Thymus (tissue), 14 donors: ENCODE results near the gene CCDC195. TPM values are rescaled to one million over a fixed set of nuclear protein-coding genes. Genes with fewer than 3 reads are reported as not detected.

Source experiments
- DNase-seq, 9 donors: peaks; one replicate each; pipeline ENCODE4 v3.0.0-alpha.2; 2013; ENCODE audit warnings: low spot score in 9 of 9, low read depth in 6 of 9, missing footprints in 1 of 9
- H3K27ac ChIP-seq, 2 donors: one replicate each; pipeline ENCODE4 v1.5.1; 2013; ENCODE audit warnings: control low read depth in 1 of 2, low read depth in 1 of 2, low read length in 1 of 2, mild to moderate bottlenecking in 1 of 2, moderate library complexity in 1 of 2
- H3K27me3 ChIP-seq, 2 donors: one replicate each; pipeline ENCODE4 v1.5.1; 2013; ENCODE audit warnings: low read length in 1 of 2; ENCODE audit not compliant: control insufficient read depth in 2 of 2, insufficient read depth in 1 of 2
- H3K36me3 ChIP-seq, 2 donors: one replicate each; pipeline ENCODE4 v1.5.1; 2013; ENCODE audit warnings: low read length in 1 of 2, mild to moderate bottlenecking in 1 of 2, moderate library complexity in 1 of 2; ENCODE audit not compliant: control insufficient read depth in 2 of 2, insufficient read depth in 2 of 2
- H3K4me1 ChIP-seq, 2 donors: one replicate each; pipeline ENCODE4 v1.5.1; 2013; ENCODE audit warnings: low read length in 2 of 2; ENCODE audit not compliant: control insufficient read depth in 2 of 2, insufficient read depth in 2 of 2
- H3K4me3 ChIP-seq, 2 donors: one replicate each; pipeline ENCODE4 v1.5.1; 2013; ENCODE audit warnings: low read length in 2 of 2, control low read depth in 1 of 2, mild to moderate bottlenecking in 1 of 2
- H3K9me3 ChIP-seq, 2 donors: one replicate each; pipeline ENCODE4 v1.5.1; 2013; ENCODE audit warnings: low read length in 1 of 2, mild to moderate bottlenecking in 1 of 2; ENCODE audit not compliant: control insufficient read depth in 2 of 2, insufficient read depth in 1 of 2
- WGBS: extraction: QIAGEN DNeasy Blood & Tissue Kit; methylation state at CpG from one replicate; pipeline ENCODE4 v1.1.7; 2013; 5-methylcytosine and 5-hydroxymethylcytosine counted together
- long read RNA-seq, 10 donors: transcript quantifications; one replicate each; lab custom pipeline, GENCODE V29; 2026
- polyA plus RNA-seq: library from polyadenylated mRNA; stranded (reverse); fragments of 200-250 nt; gene quantifications from one replicate; pipeline ENCODE4 v1.2.3, GENCODE V29; 2013
- total RNA-seq: library from RNA; stranded (reverse); fragments of 120-200 nt; gene quantifications from one replicate; pipeline ENCODE4 v1.2.4, GENCODE V29; 2013
- donor health status: healthy.

Gene CCDC195
- total RNA-seq: not detected
- polyA plus RNA-seq: 0.07 TPM
- long read RNA-seq, donor 1: 0 reads
- long read RNA-seq, donor 2: 0 reads
- long read RNA-seq, donor 3: 0 reads
- long read RNA-seq, donor 4: 0 reads
- long read RNA-seq, donor 5: 0 reads
- long read RNA-seq, donor 6: 0 reads
- long read RNA-seq, donor 7: 0 reads
- long read RNA-seq, donor 8: 0 reads
- long read RNA-seq, donor 9: 0 reads
- long read RNA-seq, donor 10: 0 reads

- DNase-seq: no peak
- H3K36me3 ChIP-seq: no peaks in the 10 kb centered on the region
- no peaks in the 10 kb centered on the region for H3K27me3 ChIP-seq
- no peaks in the 10 kb centered on the region for H3K4me1 ChIP-seq
- no peaks in the 10 kb centered on the region for H3K9me3 ChIP-seq
- no peak within 1 kb of the TSS for H3K4me3 ChIP-seq
- 92% methylated on average over 5 of the region's 5 CpGs for WGBS
- no peak within 1 kb of the TSS for H3K27ac ChIP-seq
Observed at GRCh38 chr2:224716201-224716600, at the start of gene CCDC195. TSS of gene CCDC195 (minus strand) at chr2:224716365. CDS start at chr2:224716365, 0 bp downstream.

- H3K27ac ChIP-seq: no peak overlapping the region
- H3K36me3 ChIP-seq: peaks cover 5 to 65% of the 10 kb centered on the region in 2 donors
- H3K4me3 ChIP-seq: no peak overlapping the region
- 93% methylated on average over 2 of the region's 2 CpGs for WGBS
- H3K4me1 ChIP-seq: no peaks in the 10 kb centered on the region
- peak in 7 of 9 donors; percentile 7 to 60 (median 28) for DNase-seq
- no peaks in the 10 kb centered on the region for H3K9me3 ChIP-seq
- H3K27me3 ChIP-seq: no peaks in the 10 kb centered on the region
Observed at GRCh38 chr2:224764565-224765236, 48.5 kb upstream of the CCDC195 start.

GRCh38 chr2:224757934-224758548, 41.9 kb upstream of the CCDC195 start:
- 96% methylated on average over 3 of the region's 3 CpGs for WGBS
- Histone ChIP-seq H3K27ac (no peak overlapping the region), H3K36me3 (peaks cover 7 to 19% of the 10 kb centered on the region in 2 donors), H3K4me3 (no peak overlapping the region), H3K4me1 (no peaks in the 10 kb centered on the region), H3K27me3 (no peaks in the 10 kb centered on the region), H3K9me3 (peaks cover 7 to 12% of the 10 kb centered on the region in 2 donors)
- no peak for DNase-seq

GRCh38 chr2:224753743-224754540, 37.8 kb upstream of the CCDC195 start:
- Histone ChIP-seq H3K36me3 (peaks cover 7 to 8% of the 10 kb centered on the region in 2 donors), H3K27ac (no peak overlapping the region), H3K27me3 (no peaks in the 10 kb centered on the region), H3K4me1 (no peaks in the 10 kb centered on the region), H3K4me3 (no peak overlapping the region), H3K9me3 (peaks cover 7 to 10% of the 10 kb centered on the region in 2 donors)
- DNase-seq: no peak
- WGBS: 86% methylated on average over 1 of the region's 1 CpG

- Histone ChIP-seq H3K36me3 (no peaks in the 10 kb centered on the region), H3K4me1 (no peaks in the 10 kb centered on the region), H3K4me3 (no peak overlapping the region), H3K27me3 (no peaks in the 10 kb centered on the region), H3K27ac (no peak overlapping the region), H3K9me3 (peaks cover 0 to under 1% of the 10 kb centered on the region in 2 donors)
- no peak for DNase-seq
- 88% methylated on average over 5 of the region's 5 CpGs for WGBS
Observed at GRCh38 chr2:224751996-224752698, 36.0 kb upstream of the CCDC195 start.

- Histone ChIP-seq H3K27me3 (no peaks in the 10 kb centered on the region), H3K4me3 (no peak overlapping the region), H3K36me3 (no peaks in the 10 kb centered on the region), H3K9me3 (no peaks in the 10 kb centered on the region), H3K4me1 (no peaks in the 10 kb centered on the region), H3K27ac (no peak overlapping the region)
- no peak for DNase-seq
- WGBS: 98% methylated on average over 1 of the region's 1 CpG
Observed at GRCh38 chr2:224749136-224749535, 33.0 kb upstream of the CCDC195 start.

- H3K4me1 ChIP-seq: no peaks in the 10 kb centered on the region
- 92% methylated on average over 4 of the region's 4 CpGs for WGBS
- no peaks in the 10 kb centered on the region for H3K27me3 ChIP-seq
- H3K27ac ChIP-seq: no peak overlapping the region
- H3K36me3 ChIP-seq: no peaks in the 10 kb centered on the region
- no peaks in the 10 kb centered on the region for H3K9me3 ChIP-seq
- no peak for DNase-seq
- H3K4me3 ChIP-seq: no peak overlapping the region
Observed at GRCh38 chr2:224747765-224748164, 31.6 kb upstream of the CCDC195 start.

GRCh38 chr2:224736227-224736626, 20.1 kb upstream of the CCDC195 start:
- Histone ChIP-seq H3K9me3 (peaks cover 0 to 9% of the 10 kb centered on the region in 2 donors), H3K4me1 (no peaks in the 10 kb centered on the region), H3K27ac (no peak overlapping the region), H3K4me3 (no peak overlapping the region), H3K27me3 (no peaks in the 10 kb centered on the region), H3K36me3 (no peaks in the 10 kb centered on the region)
- 100% methylated on average over 1 of the region's 1 CpG for WGBS
- DNase-seq: no peak
